Activated CD8-positive, alpha-beta memory T cell treated with anti-CD3 and anti-CD28 coated beads, Interleukin-2, amount 10 ng/mL, durations not matched to agents 7 days and 5 days (primary cell): ENCODE measurements around the gene VASH2. TPM values are rescaled to one million over a fixed set of nuclear protein-coding genes. Genes with fewer than 3 reads are reported as not detected.
"Not testable (repeated sequence)": the region's sequence is repeated elsewhere in the genome, so short reads cannot be mapped to it uniquely, and the experiment has no call there.

Experiments used
- ATAC-seq: fragments of 150-1000 bp; cut with Tn5 transposase; one replicate; pipeline ENCODE4 v1.10.0; 2021; ENCODE audit warnings: moderate library complexity
- CTCF ChIA-PET: fragments of 350-600 bp; sonication (Branson Sonifier 250); formaldehyde crosslinking; loops from one replicate; lab custom pipeline; 2021; ENCODE audit warnings: antibody characterized with exemption; lab: Charles Lee
- DNase-seq: peaks from one replicate; pipeline ENCODE4 v3.0.0-alpha.2; 2020
- H3K27ac Mint-ChIP-seq: one replicate; pipeline ENCODE4 v1.8.0; 2021; ENCODE audit warnings: mild to moderate bottlenecking, mixed read lengths
- H3K27me3 Mint-ChIP-seq: one replicate; pipeline ENCODE4 v1.8.0; 2021; ENCODE audit warnings: mixed read lengths
- H3K36me3 Mint-ChIP-seq: one replicate; pipeline ENCODE4 v1.8.0; 2021; ENCODE audit warnings: mild to moderate bottlenecking, mixed read lengths
- H3K4me1 Mint-ChIP-seq: one replicate; pipeline ENCODE4 v1.8.0; 2021; ENCODE audit warnings: mixed read lengths
- H3K4me3 Mint-ChIP-seq: one replicate; pipeline ENCODE4 v1.8.0; 2021; ENCODE audit warnings: mild to moderate bottlenecking, moderate library complexity, mixed read lengths
- H3K9me3 Mint-ChIP-seq: one replicate; pipeline ENCODE4 v1.8.0; 2022; ENCODE audit warnings: low read depth, mixed read lengths
- total RNA-seq, 2 experiments: library from RNA; stranded (reverse); gene quantifications; one replicate each; pipeline ENCODE4 v1.2.3, GENCODE V29; 2021

VASH2 gene
- total RNA-seq, 2 experiments from 2014 or later, result 0.73 to 0.79 TPM

- CTCF ChIA-PET, result no interaction called here
- Mint-ChIP-seq H3K4me3 (no peak overlapping the region), H3K9me3 (no peaks in the 10 kb centered on the region), H3K27ac (no peak overlapping the region), H3K36me3 (no peaks in the 10 kb centered on the region), H3K27me3 (peaks cover 60% of the 10 kb centered on the region), H3K4me1 (peaks cover 8% of the 10 kb centered on the region)
- ATAC-seq (no peak), DNase-seq (no peak)
Observed at GRCh38 chr1:212955098-212955497, 4.8 kb downstream of the VASH2 start.

- no peak overlapping the region for H3K4me3 Mint-ChIP-seq
- no peaks in the 10 kb centered on the region for H3K36me3 Mint-ChIP-seq
- H3K27me3 Mint-ChIP-seq, result peaks cover 52% of the 10 kb centered on the region
- no peaks in the 10 kb centered on the region for H3K9me3 Mint-ChIP-seq
- CTCF ChIA-PET, result no interaction called here
- peaks cover 5% of the 10 kb centered on the region for H3K4me1 Mint-ChIP-seq
- ATAC-seq (no peak), DNase-seq (no peak)
- H3K27ac Mint-ChIP-seq, result no peak overlapping the region
Observed at GRCh38 chr1:212955961-212956620, 5.8 kb downstream of the VASH2 start.

DNA sequence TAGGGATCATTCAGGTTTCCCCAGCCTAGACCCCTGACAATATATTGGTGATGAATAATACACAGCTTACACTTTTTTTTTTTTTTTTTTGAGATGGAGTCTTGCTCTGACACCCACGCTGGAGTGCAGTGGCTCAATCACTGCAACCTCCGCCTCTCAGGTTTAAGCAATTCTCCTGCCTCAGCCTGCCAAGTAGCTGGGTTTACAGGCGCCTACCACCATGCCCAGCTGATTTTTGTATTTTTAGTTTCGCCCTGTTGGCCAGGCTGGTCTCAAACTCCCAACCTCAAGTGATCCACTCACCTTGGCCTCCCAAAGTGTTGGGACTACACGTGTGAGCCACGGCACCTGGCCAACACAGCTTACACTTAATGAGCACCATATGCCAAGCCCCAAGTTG is 7.2 kb downstream of the VASH2 start:
- H3K4me1 Mint-ChIP-seq, result peaks cover 5% of the 10 kb centered on the region
- no peak overlapping the region for H3K27ac Mint-ChIP-seq
- no peaks in the 10 kb centered on the region for H3K9me3 Mint-ChIP-seq
- CTCF ChIA-PET, result interaction anchor here (1.9 kb wide), 1 partner anchor 10 kb away, joined by 4 read pairs; no protein-coding TSS in a partner anchor
- H3K27me3 Mint-ChIP-seq, result peaks cover 43% of the 10 kb centered on the region
- no peaks in the 10 kb centered on the region for H3K36me3 Mint-ChIP-seq
- DNase-seq, result no peak
- no peak for ATAC-seq
- H3K4me3 Mint-ChIP-seq, result no peak overlapping the region

DNA sequence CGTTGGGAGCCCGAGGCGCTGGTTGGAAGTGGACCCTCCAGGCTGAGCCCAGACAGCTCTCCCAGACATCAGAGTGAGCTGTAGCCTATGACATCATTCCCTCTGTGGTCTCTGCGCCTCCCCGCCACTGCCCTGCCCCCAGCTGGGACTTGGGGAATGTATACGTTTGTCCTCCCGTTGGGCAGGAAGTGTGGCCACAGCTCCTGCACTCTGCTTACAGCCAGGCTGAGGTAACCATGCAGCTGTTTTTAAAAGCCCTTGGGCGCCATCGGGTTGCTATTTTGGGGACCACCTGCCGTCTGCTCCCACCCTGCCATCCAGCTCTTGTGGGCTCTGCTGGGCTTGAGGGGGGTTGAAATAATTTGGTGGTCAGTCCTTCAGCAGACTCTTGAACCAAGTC is 7.8 kb downstream of the VASH2 start:
- H3K27ac Mint-ChIP-seq, result no peak overlapping the region
- H3K36me3 Mint-ChIP-seq, result no peaks in the 10 kb centered on the region
- peaks cover 39% of the 10 kb centered on the region for H3K27me3 Mint-ChIP-seq
- H3K4me3 Mint-ChIP-seq, result no peak overlapping the region
- CTCF ChIA-PET, result interaction anchor here (1.3 to 1.9 kb wide), 2 partner anchors 10 to 1260 kb away, joined by 3 to 4 read pairs; no protein-coding TSS in a partner anchor
- DNase-seq (no peak), ATAC-seq (no peak)
- peaks cover 5% of the 10 kb centered on the region for H3K4me1 Mint-ChIP-seq
- no peaks in the 10 kb centered on the region for H3K9me3 Mint-ChIP-seq

GRCh38 chr1:212959266-212960220 is 9.2 kb downstream of the VASH2 start:
- CTCF ChIA-PET, result interaction anchor here (1.3 to 1.9 kb wide), 2 partner anchors 8 to 1262 kb away, joined by 3 to 4 read pairs; no protein-coding TSS in a partner anchor
- no peaks in the 10 kb centered on the region for H3K9me3 Mint-ChIP-seq
- peaks cover 40% of the 10 kb centered on the region for H3K27me3 Mint-ChIP-seq

GRCh38 chr1:212960932-212961331 is 10.6 kb downstream of the VASH2 start:
- Mint-ChIP-seq H3K27me3 (peaks cover 38% of the 10 kb centered on the region), H3K4me3 (no peak overlapping the region), H3K4me1 (peaks cover 5% of the 10 kb centered on the region), H3K27ac (no peak overlapping the region), H3K36me3 (no peaks in the 10 kb centered on the region), H3K9me3 (no peaks in the 10 kb centered on the region)
- ATAC-seq (no peak), DNase-seq (no peak)
- CTCF ChIA-PET, result no interaction called here

More at GRCh38 chr1:212959266-212960220, 9.2 kb downstream of the VASH2 start:
- Mint-ChIP-seq H3K4me1 (peaks cover 5% of the 10 kb centered on the region), H3K27ac (no peak overlapping the region), H3K36me3 (no peaks in the 10 kb centered on the region), H3K4me3 (no peak overlapping the region)
- DNase-seq (no peak), ATAC-seq (no peak)

DNA sequence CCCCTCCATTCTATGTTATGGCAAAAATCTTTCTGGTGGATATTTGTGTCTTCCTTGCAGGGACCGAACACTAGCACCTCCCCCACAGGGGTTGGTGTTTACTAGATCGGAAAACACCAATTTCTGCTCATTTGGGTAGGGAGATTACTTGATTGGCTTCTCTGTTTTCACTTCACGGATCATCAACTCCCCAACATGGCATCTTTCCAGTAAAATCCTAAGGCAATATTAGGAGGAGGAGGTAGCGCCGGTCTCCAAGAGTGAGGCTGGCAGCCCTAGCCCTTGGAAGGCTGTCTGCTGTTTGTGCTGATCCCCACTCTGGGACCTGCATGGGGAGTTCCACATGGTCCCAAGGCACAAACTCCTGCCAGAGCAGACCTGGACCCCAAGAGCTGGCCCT is 12.2 kb downstream of the VASH2 start:
- Mint-ChIP-seq H3K9me3 (no peaks in the 10 kb centered on the region), H3K36me3 (no peaks in the 10 kb centered on the region), H3K4me3 (no peak overlapping the region), H3K27ac (no peak overlapping the region), H3K4me1 (peaks cover 5% of the 10 kb centered on the region), H3K27me3 (peaks cover 40% of the 10 kb centered on the region)
- CTCF ChIA-PET, result no interaction called here
- ATAC-seq (no peak), DNase-seq (no peak)

DNA sequence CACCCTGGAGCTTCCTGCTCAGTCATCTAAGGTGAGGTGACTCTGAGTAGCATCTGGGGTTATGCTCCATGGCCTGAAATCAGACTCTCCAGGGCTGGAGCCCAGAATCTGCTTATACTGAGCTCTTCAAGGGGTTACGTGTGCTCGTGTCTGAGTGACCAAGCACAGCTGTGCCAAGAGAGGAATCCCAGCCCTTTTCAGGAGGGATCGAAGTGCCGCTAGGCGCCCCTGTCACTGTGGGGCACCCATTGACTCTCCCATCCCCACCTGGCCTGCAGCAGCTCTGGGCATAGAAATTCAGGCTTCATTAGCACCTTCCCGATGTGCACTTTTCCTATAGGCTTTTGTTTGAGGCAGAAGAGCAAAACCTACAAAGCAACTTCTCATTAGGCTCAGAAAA is 13.8 kb downstream of the VASH2 start:
- ATAC-seq, result no peak
- peaks cover 11% of the 10 kb centered on the region for H3K4me1 Mint-ChIP-seq
- no peaks in the 10 kb centered on the region for H3K36me3 Mint-ChIP-seq
- no peaks in the 10 kb centered on the region for H3K9me3 Mint-ChIP-seq
- CTCF ChIA-PET, result no interaction called here
- peaks cover 51% of the 10 kb centered on the region for H3K27me3 Mint-ChIP-seq
- no peak overlapping the region for H3K27ac Mint-ChIP-seq
- no peak overlapping the region for H3K4me3 Mint-ChIP-seq
- DNase-seq, result no peak

- H3K27ac Mint-ChIP-seq, CTCF ChIA-PET: not testable (repeated sequence)
Observed at GRCh38 chr1:212964993-212965392, 14.7 kb downstream of the VASH2 start.

DNA sequence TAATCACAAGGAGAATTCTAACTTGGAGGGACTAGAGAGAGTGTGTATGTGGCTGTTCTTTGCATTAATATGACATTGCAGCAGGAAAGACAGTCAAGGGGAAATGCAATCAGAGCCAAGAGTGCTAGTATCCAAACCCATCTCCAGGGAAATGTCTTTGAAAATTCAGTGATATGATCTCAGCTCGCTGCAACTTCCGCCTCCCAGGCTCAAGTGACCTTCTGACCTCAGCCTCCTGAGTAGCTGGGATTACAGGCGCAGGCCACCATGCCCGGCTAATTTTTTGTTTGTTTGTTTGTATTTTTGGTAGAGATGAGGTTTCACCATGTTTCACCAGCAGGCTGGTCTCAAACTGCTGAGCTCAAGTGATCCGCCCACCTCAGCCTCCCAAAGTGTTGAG is 16.3 kb downstream of the VASH2 start:
- ATAC-seq (no peak), DNase-seq (no peak)
- no peaks in the 10 kb centered on the region for H3K9me3 Mint-ChIP-seq
- no peak overlapping the region for H3K27ac Mint-ChIP-seq
- H3K4me1 Mint-ChIP-seq, result peaks cover 7% of the 10 kb centered on the region
- H3K36me3 Mint-ChIP-seq, result no peaks in the 10 kb centered on the region
- H3K27me3 Mint-ChIP-seq, result peaks cover 61% of the 10 kb centered on the region
- no peak overlapping the region for H3K4me3 Mint-ChIP-seq
- CTCF ChIA-PET, result no interaction called here

More at GRCh38 chr1:212964993-212965392, 14.7 kb downstream of the VASH2 start:
- peaks cover 57% of the 10 kb centered on the region for H3K27me3 Mint-ChIP-seq
- ATAC-seq, H3K4me3 Mint-ChIP-seq, H3K36me3 Mint-ChIP-seq, H3K9me3 Mint-ChIP-seq, H3K4me1 Mint-ChIP-seq, DNase-seq: not testable (repeated sequence)

- Mint-ChIP-seq H3K4me1 (peaks cover 7% of the 10 kb centered on the region), H3K9me3 (no peaks in the 10 kb centered on the region), H3K27me3 (peaks cover 61% of the 10 kb centered on the region), H3K27ac (no peak overlapping the region), H3K4me3 (no peak overlapping the region), H3K36me3 (no peaks in the 10 kb centered on the region)
- CTCF ChIA-PET, result interaction anchor here (0.8 to 1.6 kb wide), 5 partner anchors 10 to 303 kb away, joined by 3 to 8 read pairs (median 4); partner anchors contain the start of gene VASH2
- ATAC-seq (peak; percentile 55), DNase-seq (no peak)
Observed at GRCh38 chr1:212967801-212968200, 17.5 kb downstream of the VASH2 start.

DNA sequence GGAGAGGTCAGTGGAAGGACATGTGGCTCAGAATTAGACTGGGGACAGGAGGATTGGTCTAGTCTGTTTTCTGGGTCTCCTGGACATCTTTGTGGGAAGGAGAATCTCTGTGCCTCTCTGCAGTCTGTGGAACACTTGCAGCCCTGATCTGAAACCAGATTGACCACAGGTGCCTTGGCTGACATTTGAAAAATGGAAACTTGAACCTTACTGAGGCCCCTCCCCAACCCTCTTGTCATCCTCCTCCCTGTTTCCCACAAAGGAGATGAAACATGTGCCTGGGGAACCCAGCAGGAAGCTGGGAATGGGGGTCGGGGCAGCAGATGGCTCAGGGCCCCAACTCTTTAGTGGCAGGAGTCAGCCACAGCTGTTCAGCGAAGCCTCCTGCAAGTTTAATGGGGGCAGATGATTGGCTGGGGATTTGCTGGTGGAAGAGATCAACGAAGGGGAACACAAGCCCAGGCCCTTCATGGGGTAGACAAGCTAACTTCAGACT is 18.1 kb downstream of the VASH2 start:
- Mint-ChIP-seq H3K27me3 (peaks cover 56% of the 10 kb centered on the region), H3K4me1 (peaks cover 7% of the 10 kb centered on the region), H3K9me3 (no peaks in the 10 kb centered on the region), H3K27ac (no peak overlapping the region), H3K36me3 (no peaks in the 10 kb centered on the region), H3K4me3 (no peak overlapping the region)
- CTCF ChIA-PET, result interaction anchor here (0.8 to 1.6 kb wide), 3 partner anchors 10 to 17 kb away, joined by 3 to 8 read pairs (median 4); partner anchors contain the start of gene VASH2
- ATAC-seq, result no peak
- no peak for DNase-seq

DNA sequence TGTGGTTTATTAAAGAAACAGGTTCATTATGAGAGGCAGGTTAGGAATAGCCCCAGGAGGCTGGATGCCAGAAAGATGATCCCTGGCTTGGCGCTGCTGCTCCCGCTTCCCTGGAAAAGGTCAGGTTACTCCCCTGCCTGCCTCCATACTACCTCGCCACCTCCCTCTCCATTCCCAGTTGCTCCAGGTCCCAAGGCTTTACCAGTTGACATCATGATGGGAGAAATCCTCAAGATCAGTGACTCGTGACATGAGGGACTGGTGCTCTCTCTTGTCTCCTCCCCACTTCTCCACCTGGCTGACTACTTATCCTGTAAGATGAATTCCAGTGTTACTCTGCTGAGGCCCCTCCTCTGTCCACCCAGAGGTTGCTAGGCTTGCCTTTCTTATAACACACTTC is 19.7 kb downstream of the VASH2 start:
- CTCF ChIA-PET, result no interaction called here
- Mint-ChIP-seq H3K4me1 (peaks cover 7% of the 10 kb centered on the region), H3K36me3 (no peaks in the 10 kb centered on the region), H3K9me3 (no peaks in the 10 kb centered on the region), H3K27ac (no peak overlapping the region), H3K27me3 (peaks cover 43% of the 10 kb centered on the region), H3K4me3 (no peak overlapping the region)
- DNase-seq (no peak), ATAC-seq (no peak)
